AG04449 (cell line): ENCODE results near the gene CDC5L.

ENCODE experiments used
- CTCF ChIA-PET: fragments of 350-600 bp; formaldehyde crosslinking; extraction: SDS; loops from one replicate; lab custom pipeline; 2021; ENCODE audit warnings: antibody characterized with exemption; lab: Yijun Ruan, JAX
- POLR2A ChIA-PET: fragments of 400-600, 350-600 bp; formaldehyde crosslinking; extraction: SDS; loops from one replicate; lab custom pipeline; 2020; ENCODE audit warnings: antibody characterized with exemption, inconsistent platforms; lab: Yijun Ruan, JAX
- DNase-seq: peaks from one replicate; pipeline ENCODE4 v3.0.0-alpha.2; 2010; ENCODE audit warnings: low read depth, low spot score
- H3K4me3 ChIP-seq: 2 replicates; pipeline ENCODE4 v1.5.1; 2011; ENCODE audit warnings: low read depth, mild to moderate bottlenecking, control low read depth, low read length
- TF ChIP-seq, protein P1 (sequence below): IDR thresholded peaks from one replicate; pipeline ENCODE4 v1.5.1; 2011; ENCODE audit warnings: mild to moderate bottlenecking, moderate library complexity, low read length, control low read depth, inconsistent platforms; ENCODE audit not compliant: insufficient read depth; ENCODE audit errors: missing control alignments

Gene CDC5L

DNA sequence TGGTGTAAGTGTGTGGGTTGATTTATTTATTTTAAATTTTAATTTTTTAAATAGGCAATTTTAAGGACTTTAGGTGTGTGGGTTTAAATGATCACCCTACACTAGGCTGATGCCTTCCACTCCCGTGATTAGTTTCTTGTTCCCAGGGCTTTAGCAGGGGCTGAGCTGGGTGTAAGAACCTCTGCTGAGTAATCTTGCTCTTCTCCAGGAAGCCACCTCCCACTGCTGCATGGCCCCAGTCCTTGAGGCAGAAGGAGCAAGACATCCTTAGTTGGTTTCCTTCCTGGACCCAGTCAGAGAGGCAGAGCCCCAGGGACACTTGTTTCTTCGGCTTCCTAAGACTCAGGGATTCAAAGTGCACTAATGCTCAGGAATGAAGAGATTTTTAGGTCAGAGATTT lies 19.8 kb upstream of the CDC5L start:
- no peak for DNase-seq
- TF ChIP-seq, protein P1, sequence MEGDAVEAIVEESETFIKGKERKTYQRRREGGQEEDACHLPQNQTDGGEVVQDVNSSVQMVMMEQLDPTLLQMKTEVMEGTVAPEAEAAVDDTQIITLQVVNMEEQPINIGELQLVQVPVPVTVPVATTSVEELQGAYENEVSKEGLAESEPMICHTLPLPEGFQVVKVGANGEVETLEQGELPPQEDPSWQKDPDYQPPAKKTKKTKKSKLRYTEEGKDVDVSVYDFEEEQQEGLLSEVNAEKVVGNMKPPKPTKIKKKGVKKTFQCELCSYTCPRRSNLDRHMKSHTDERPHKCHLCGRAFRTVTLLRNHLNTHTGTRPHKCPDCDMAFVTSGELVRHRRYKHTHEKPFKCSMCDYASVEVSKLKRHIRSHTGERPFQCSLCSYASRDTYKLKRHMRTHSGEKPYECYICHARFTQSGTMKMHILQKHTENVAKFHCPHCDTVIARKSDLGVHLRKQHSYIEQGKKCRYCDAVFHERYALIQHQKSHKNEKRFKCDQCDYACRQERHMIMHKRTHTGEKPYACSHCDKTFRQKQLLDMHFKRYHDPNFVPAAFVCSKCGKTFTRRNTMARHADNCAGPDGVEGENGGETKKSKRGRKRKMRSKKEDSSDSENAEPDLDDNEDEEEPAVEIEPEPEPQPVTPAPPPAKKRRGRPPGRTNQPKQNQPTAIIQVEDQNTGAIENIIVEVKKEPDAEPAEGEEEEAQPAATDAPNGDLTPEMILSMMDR = no peak
- ChIA-PET POLR2A (no interaction called here), CTCF (interaction anchor here (1.3 to 1.5 kb wide), 2 partner anchors 10 to 55 kb away, joined by 3 read pairs; partner anchors contain the start of gene AARS2)
- H3K4me3 ChIP-seq = no peak overlapping the region

GRCh38 chr6:44373051-44373450 lies 14.5 kb upstream of the CDC5L start:
- no peak overlapping the region for H3K4me3 ChIP-seq
- DNase-seq = no peak
- TF ChIP-seq, protein P1 = no peak
- POLR2A ChIA-PET = no interaction called here
- CTCF ChIA-PET = no interaction called here

DNA sequence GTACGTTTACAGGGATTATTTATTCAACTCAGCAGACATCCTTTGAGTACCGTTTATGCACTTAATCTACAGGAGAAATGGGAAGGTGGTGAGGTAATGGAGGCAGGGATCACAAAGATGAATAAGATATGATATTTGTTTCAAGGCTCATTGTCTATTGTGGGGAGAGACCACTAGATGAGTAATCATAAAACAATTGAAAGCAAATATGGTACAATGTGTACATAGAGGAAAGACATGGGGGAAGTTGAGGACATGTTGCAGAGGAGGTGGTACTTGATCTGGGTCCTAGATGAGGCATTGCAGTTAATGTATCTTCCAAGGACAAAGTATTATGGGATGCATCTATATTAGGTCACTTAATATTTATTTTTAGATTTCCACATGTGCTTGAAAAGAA lies 13.7 kb upstream of the CDC5L start:
- TF ChIP-seq, protein P1 = no peak
- no peak for DNase-seq
- ChIA-PET POLR2A (no interaction called here), CTCF (no interaction called here)
- no peak overlapping the region for H3K4me3 ChIP-seq

- ChIA-PET CTCF (interaction anchor here (1.2 kb wide), 1 partner anchor 107 kb away, joined by 3 read pairs; no protein-coding TSS in a partner anchor), POLR2A (no interaction called here)
- DNase-seq = no peak
Measured at GRCh38 chr6:44375071-44375470, 12.4 kb upstream of the CDC5L start.

DNA sequence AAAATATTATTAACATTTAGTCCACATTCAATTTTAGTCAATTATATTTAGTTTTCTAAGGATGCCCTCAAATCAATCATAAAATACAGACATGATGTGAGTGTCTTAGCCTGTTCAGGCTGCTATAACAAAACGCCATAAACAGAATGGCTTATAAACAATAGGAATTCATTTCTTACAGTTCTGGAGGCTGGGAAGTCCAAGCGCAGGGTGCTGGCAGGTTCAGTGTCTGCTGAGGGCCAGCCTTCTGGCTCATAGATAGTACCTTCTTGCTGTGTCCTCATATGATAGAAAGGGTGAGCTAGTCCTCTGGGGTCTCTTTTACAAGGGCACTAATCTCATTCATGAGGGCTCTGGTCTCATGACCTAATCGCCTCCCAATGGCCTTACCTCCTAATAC lies 10.0 kb upstream of the CDC5L start:
- H3K4me3 ChIP-seq = no peak overlapping the region
- DNase-seq = no peak
- TF ChIP-seq, protein P1 = no peak
- POLR2A ChIA-PET = no interaction called here
- CTCF ChIA-PET = no interaction called here

More at GRCh38 chr6:44375071-44375470, 12.4 kb upstream of the CDC5L start:
- TF ChIP-seq, protein P1 = no peak
- no peak overlapping the region for H3K4me3 ChIP-seq

DNA sequence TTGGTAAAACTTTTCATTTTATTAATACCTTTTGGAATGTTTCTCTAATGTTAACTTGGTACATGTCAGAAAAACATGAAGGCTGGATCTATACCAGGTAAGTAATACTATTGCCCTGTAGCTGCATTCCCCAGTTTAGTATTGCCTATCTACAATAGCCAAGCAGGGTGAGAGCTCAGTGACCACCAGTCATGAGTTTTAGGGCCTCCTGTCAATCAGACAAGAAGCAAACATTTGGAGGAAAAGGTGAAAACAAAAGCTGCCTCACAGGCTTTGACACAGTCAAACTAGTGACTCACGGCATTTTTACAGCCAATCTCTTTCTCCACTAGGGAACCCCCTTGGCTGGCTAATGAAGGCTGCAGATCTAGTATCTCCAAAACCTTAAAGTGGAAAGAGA lies 9.5 kb upstream of the CDC5L start:
- POLR2A ChIA-PET = no interaction called here
- TF ChIP-seq, protein P1 = no peak
- H3K4me3 ChIP-seq = no peak overlapping the region
- CTCF ChIA-PET = no interaction called here
- DNase-seq = no peak
